ENCODE measurements around the gene CPEB4. TPM values are rescaled to one million over a fixed set of nuclear protein-coding genes. Genes with fewer than 3 reads are reported as not detected.

CPEB4 gene
- total RNA-seq, 4 donors from 2014 or later = 43.3 to 60.6 (median 52.4) TPM

- no peak overlapping the region for H3K4me3 ChIP-seq
- H3K36me3 ChIP-seq = peaks cover 0 to 10% of the 10 kb centered on the region in 2 donors
- H3K4me1 ChIP-seq = peaks cover 7 to 71% (median 14%) of the 10 kb centered on the region in 3 donors
- H3K27me3 ChIP-seq = no peaks in the 10 kb centered on the region
- no peak overlapping the region for H3K27ac ChIP-seq
- TF ChIP-seq POLR2AphosphoS5 (IDR thresholded peaks at IDR 0.05) = no peak
- TF ChIP-seq EP300 (IDR thresholded peaks at IDR 0.05) = no peak
- no peak for TF ChIP-seq CTCF (IDR thresholded peaks at IDR 0.05)
- no peak for TF ChIP-seq POLR2A (IDR thresholded peaks at IDR 0.05)
- H3K9me3 ChIP-seq = no peaks in the 10 kb centered on the region
- no peak for ATAC-seq
Observed at GRCh38 chr5:173911623-173912022, 23.5 kb downstream of the CPEB4 start.

DNA sequence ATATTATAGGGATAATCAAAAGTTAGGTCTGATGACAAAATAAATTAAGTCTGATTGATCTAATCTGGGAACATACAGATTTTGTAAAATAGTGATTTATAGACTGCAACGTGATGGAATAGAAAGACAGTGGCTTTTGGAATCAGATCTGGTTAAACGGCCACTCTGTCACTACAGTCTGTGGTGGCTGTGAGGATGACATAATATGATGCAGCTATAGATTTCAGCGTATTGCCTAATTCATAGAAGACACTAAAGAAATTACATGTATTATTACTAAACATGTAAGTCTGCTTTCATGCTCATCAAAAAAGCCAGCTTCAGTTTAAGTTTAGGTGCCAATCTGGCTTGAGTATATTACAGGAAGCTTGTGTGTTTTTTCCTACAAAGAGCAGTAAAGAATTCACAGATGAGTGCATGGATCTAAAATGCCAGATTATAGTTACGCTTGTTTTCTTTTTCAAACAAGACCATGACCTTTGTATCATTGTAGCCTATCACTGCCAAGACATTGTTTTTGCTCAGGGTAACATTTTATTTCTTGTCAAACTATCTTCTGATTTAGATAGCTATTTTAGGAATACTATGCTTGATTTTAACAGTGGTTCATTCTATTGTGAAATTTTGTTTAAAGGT lies 25.7 kb downstream of the CPEB4 start:
- 73 to 80% methylated on average over 4 of the region's 4 CpGs for WGBS, 2 donors (ENCODE audit: low coverage in 1 of 2)
- Histone ChIP-seq H3K9me3 (no peaks in the 10 kb centered on the region), H3K4me3 (no peak overlapping the region), H3K27ac (peak overlapping the region in 1 of 4 donors; percentile 20), H3K36me3 (peaks cover 0 to 10% of the 10 kb centered on the region in 2 donors), H3K27me3 (no peaks in the 10 kb centered on the region), H3K4me1 (peaks cover 5 to 64% (median 5%) of the 10 kb centered on the region in 3 donors)
- no peak for ATAC-seq
- TF ChIP-seq POLR2A (IDR thresholded peaks at IDR 0.05) = no peak
- TF ChIP-seq CTCF (IDR thresholded peaks at IDR 0.05) = no peak
- TF ChIP-seq EP300 (IDR thresholded peaks at IDR 0.05) = no peak

GRCh38 chr5:173915310-173916014 lies 27.3 kb downstream of the CPEB4 start:
- Histone ChIP-seq H3K27me3 (no peaks in the 10 kb centered on the region), H3K9me3 (no peaks in the 10 kb centered on the region), H3K36me3 (peaks cover 0 to 10% of the 10 kb centered on the region in 2 donors), H3K27ac (no peak overlapping the region), H3K4me3 (no peak overlapping the region), H3K4me1 (peaks cover 5 to 64% (median 20%) of the 10 kb centered on the region in 3 donors)
- ATAC-seq = no peak
- 66 to 82% methylated on average over 7 of the region's 7 CpGs for WGBS, 2 donors (ENCODE audit: low coverage in 1 of 2)
- no peak for TF ChIP-seq POLR2A (IDR thresholded peaks at IDR 0.05)
- no peak for TF ChIP-seq EP300 (IDR thresholded peaks at IDR 0.05)
- TF ChIP-seq POLR2AphosphoS5 (IDR thresholded peaks at IDR 0.05) = no peak
- TF ChIP-seq CTCF (IDR thresholded peaks at IDR 0.05) = no peak

DNA sequence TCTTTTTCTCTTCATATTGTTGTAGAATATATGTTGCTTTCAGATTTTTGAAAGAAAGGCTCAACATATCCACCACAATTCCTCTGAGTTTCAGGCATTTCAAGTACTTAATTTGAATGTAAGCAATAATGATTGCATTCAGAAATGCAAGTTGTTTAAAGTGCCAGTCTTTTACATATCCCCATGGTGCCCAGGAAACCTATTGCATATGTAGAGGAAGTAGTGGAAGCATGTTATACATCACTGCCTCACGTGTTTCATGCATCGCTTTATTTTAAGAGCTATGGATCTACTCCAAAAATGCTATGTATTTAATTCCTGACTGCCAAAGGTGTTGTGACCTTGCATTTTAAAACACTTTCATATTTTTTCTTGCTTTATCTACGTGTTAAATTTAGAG lies 28.1 kb downstream of the CPEB4 start:
- Histone ChIP-seq H3K27ac (no peak overlapping the region), H3K4me1 (peaks cover 5 to 72% (median 28%) of the 10 kb centered on the region in 3 donors), H3K27me3 (no peaks in the 10 kb centered on the region), H3K4me3 (no peak overlapping the region), H3K36me3 (peaks cover 0 to 5% of the 10 kb centered on the region in 2 donors), H3K9me3 (no peaks in the 10 kb centered on the region)
- TF ChIP-seq CTCF (IDR thresholded peaks at IDR 0.05) (no peak), POLR2AphosphoS5 (IDR thresholded peaks at IDR 0.05) (no peak), POLR2A (IDR thresholded peaks at IDR 0.05) (no peak), EP300 (IDR thresholded peaks at IDR 0.05) (no peak)
- 38 to 57% methylated on average over 2 to 3 of the region's 3 CpGs for WGBS, 2 donors (ENCODE audit: low coverage in 1 of 2)
- no peak for ATAC-seq

Measured in gastroesophageal sphincter (tissue), 4 donors.